Calu3 (cell line): ENCODE results near the gene WDR5B. TPM values are rescaled to one million over a fixed set of nuclear protein-coding genes. Genes with fewer than 3 reads are reported as not detected.

Source experiments
- BruUV-seq: library from RNA; stranded (reverse); fragments of 400-500 nt; replicated peaks from 2 replicates; lab custom pipeline; 2021; lab: Mats Ljungman, UMichigan
- CTCF ChIA-PET: fragments of 300-600 bp; sonication (Branson Sonifier 250); formaldehyde crosslinking; loops from one replicate; lab custom pipeline; 2022; ENCODE audit warnings: antibody characterized with exemption; lab: Charles Lee
- DNase-seq: peaks from one replicate; pipeline ENCODE4 v3.0.0; 2022
- H3K27ac Mint-ChIP-seq: one replicate; pipeline ENCODE4 v1.8.0; 2022; ENCODE audit warnings: mixed read lengths; ENCODE audit not compliant: unreplicated experiment
- H3K27me3 Mint-ChIP-seq: one replicate; pipeline ENCODE4 v1.8.0; 2022; ENCODE audit warnings: mixed read lengths; ENCODE audit not compliant: unreplicated experiment
- H3K36me3 Mint-ChIP-seq: one replicate; pipeline ENCODE4 v1.8.0; 2022; ENCODE audit warnings: mild to moderate bottlenecking, moderate library complexity, mixed read lengths; ENCODE audit not compliant: insufficient read depth, unreplicated experiment
- H3K4me1 Mint-ChIP-seq: one replicate; pipeline ENCODE4 v1.8.0; 2022; ENCODE audit warnings: mild to moderate bottlenecking, low read depth, mixed read lengths; ENCODE audit not compliant: unreplicated experiment
- H3K4me3 Mint-ChIP-seq: one replicate; pipeline ENCODE4 v1.8.0; 2022; ENCODE audit warnings: mild to moderate bottlenecking, low read depth, moderate library complexity, mixed read lengths; ENCODE audit not compliant: unreplicated experiment
- H3K9me3 Mint-ChIP-seq: one replicate; pipeline ENCODE4 v1.8.0; 2022; ENCODE audit warnings: low read depth, mixed read lengths; ENCODE audit not compliant: unreplicated experiment
- CTCF ChIP-seq: fragments of 200-600 bp; IDR thresholded peaks from one replicate; pipeline ENCODE4 v1.8.0; 2022; ENCODE audit warnings: antibody characterized with exemption; ENCODE audit not compliant: unreplicated experiment
- intact Hi-C: fragments of 100-400 bp; cut with micrococcal nuclease; formaldehyde crosslinking; loops from one replicate; pipeline ENCODE4 v1.10.0; 2022; ENCODE audit not compliant: unreplicated experiment
- total RNA-seq: library from RNA; stranded (reverse); gene quantifications from 2 replicates; pipeline ENCODE4 v1.2.3, GENCODE V29; 2022

WDR5B gene
- total RNA-seq, 1 experiment from 2014 or later: 7.9 TPM

- intact Hi-C loops: no loop called here
- CTCF ChIA-PET: interaction anchor here (2.0 to 2.8 kb wide), 2 partner anchors 19 to 59 kb away, joined by 5 to 17 read pairs; partner anchors contain the start of genes FAM162A and MIX23
- peak overlapping the region; percentile 85 for H3K27ac Mint-ChIP-seq
- peaks cover 11% of the 10 kb centered on the region for H3K36me3 Mint-ChIP-seq
- H3K9me3 Mint-ChIP-seq: no peaks in the 10 kb centered on the region
- BruUV-seq: TSS peak; percentile 18
- H3K4me1 Mint-ChIP-seq: peaks cover 30% of the 10 kb centered on the region
- TF ChIP-seq CTCF: no peak
- H3K27me3 Mint-ChIP-seq: no peaks in the 10 kb centered on the region
- peak overlapping the region; percentile 36 for H3K4me3 Mint-ChIP-seq
- DNase-seq: no peak
Observed at GRCh38 chr3:122365073-122365472, 50.8 kb downstream of the WDR5B start.

- no peak for TF ChIP-seq CTCF
- Mint-ChIP-seq H3K9me3 (no peaks in the 10 kb centered on the region), H3K4me3 (no peak overlapping the region), H3K27ac (peak overlapping the region; percentile 25), H3K4me1 (peaks cover 30% of the 10 kb centered on the region), H3K27me3 (no peaks in the 10 kb centered on the region), H3K36me3 (peaks cover 10% of the 10 kb centered on the region)
- CTCF ChIA-PET: interaction anchor here (2.8 kb wide), 1 partner anchor 19 kb away, joined by 17 read pairs; the partner anchor contains the start of genes FAM162A and MIX23
- DNase-seq: no peak
- intact Hi-C loops: no loop called here
- BruUV-seq: no TSS peak
Observed at GRCh38 chr3:122364490-122364889, 51.4 kb downstream of the WDR5B start.

Other genes starting within 250 kb of the WDR5B start
- 2.3 and 5.1 TPM in 2 replicates for gene CASR, start 232.4 kb downstream of the WDR5B start, total RNA-seq
- not detected in 2 replicates for gene CSTA, start 90.8 kb downstream of the WDR5B start, total RNA-seq
- 39.6 and 50.9 TPM in 2 replicates for gene MIX23, start 32.8 kb downstream of the WDR5B start, total RNA-seq
- gene FAM162A, start 31.9 kb downstream of the WDR5B start, total RNA-seq: 34.3 and 38.0 TPM in 2 replicates
- gene KPNA1, start 98.9 kb upstream of the WDR5B start, total RNA-seq: 76.7 and 78.5 TPM in 2 replicates
- 71.2 and 128 TPM in 2 replicates for gene PARP9, start 148.2 kb upstream of the WDR5B start, total RNA-seq
- gene DTX3L, start 148.3 kb upstream of the WDR5B start, total RNA-seq: 73.9 and 121 TPM in 2 replicates
- 3.4 and 3.6 TPM in 2 replicates for gene PARP15, start 161.6 kb upstream of the WDR5B start, total RNA-seq